ENCODE measurements around the gene PRKCI. TPM values are rescaled to one million over a fixed set of nuclear protein-coding genes. Genes with fewer than 3 reads are reported as not detected.

PRKCI gene
- total and polyA plus RNA-seq, 2 of the 4 experiments (the other 2 are of a cell fraction) = 28.7 to 53.4 TPM

DNA sequence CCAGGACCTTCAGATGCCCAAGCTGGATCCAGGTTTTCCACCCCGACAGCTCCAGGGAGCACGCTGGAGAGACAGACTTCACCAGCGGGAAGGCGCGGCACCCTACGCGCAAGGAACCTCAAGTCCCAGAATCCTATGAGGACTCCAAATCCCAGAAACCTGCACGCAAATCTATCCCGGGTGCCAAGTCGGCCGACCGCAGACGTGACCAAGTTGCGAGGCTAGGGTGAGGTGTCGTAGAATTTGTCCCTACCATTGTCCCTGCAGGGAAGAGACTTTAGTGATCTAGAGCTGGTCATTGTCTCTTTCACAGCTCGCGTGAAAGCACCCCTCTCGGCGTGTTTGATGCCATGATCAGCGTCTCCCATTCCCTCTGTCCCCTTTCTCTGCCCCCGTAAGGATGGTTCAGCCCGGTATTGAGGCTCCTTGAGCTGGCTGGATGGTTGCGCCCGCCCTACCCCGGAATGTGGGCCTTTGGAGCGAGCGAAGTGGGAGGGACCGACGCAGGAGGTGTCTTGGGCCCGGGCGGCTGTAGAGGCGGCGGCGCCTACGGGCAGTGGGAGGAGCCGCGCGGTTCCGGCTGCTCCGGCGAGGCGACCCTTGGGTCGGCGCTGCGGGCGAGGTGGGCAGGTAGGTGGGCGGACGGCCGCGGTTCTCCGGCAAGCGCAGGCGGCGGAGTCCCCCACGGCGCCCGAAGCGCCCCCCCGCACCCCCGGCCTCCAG, at the start of gene PRKCI (continued):
- TF ChIP-seq, protein P1, sequence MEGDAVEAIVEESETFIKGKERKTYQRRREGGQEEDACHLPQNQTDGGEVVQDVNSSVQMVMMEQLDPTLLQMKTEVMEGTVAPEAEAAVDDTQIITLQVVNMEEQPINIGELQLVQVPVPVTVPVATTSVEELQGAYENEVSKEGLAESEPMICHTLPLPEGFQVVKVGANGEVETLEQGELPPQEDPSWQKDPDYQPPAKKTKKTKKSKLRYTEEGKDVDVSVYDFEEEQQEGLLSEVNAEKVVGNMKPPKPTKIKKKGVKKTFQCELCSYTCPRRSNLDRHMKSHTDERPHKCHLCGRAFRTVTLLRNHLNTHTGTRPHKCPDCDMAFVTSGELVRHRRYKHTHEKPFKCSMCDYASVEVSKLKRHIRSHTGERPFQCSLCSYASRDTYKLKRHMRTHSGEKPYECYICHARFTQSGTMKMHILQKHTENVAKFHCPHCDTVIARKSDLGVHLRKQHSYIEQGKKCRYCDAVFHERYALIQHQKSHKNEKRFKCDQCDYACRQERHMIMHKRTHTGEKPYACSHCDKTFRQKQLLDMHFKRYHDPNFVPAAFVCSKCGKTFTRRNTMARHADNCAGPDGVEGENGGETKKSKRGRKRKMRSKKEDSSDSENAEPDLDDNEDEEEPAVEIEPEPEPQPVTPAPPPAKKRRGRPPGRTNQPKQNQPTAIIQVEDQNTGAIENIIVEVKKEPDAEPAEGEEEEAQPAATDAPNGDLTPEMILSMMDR (conservative IDR thresholded peaks at IDR 0.05; ENCODE audit: low read depth, low read length) = no peak
- TF ChIP-seq RFX5 (IDR thresholded peaks at IDR 0.05; ENCODE audit: low read depth, low read length) (no peak), NFE2L2 (IDR thresholded peaks at IDR 0.05; ENCODE audit: low read depth, low read length) (no peak), CEBPB (IDR thresholded peaks at IDR 0.05; ENCODE audit: low read depth, low read length) (no peak), FOS (IDR thresholded peaks at IDR 0.05; ENCODE audit: low read depth, low read length) (no peak)
